NCI-H2081 (cell line): ENCODE measurements around the gene TACR2.

ENCODE experiments used
- DNase-seq, 2 experiments: peaks; one replicate each; lab custom pipeline; 2025; lab: John Stamatoyannopoulos, UW

TACR2 gene

GRCh38 chr10:69403066-69403465, 13.7 kb downstream of the TACR2 start:
- no peak for DNase-seq

- no peak for DNase-seq
Observed at GRCh38 chr10:69402386-69402785, 14.3 kb downstream of the TACR2 start.

GRCh38 chr10:69401416-69401815, 15.3 kb downstream of the TACR2 start:
- DNase-seq: no peak

GRCh38 chr10:69400936-69401335, 15.8 kb downstream of the TACR2 start:
- DNase-seq: no peak

- no peak for DNase-seq
Observed at GRCh38 chr10:69398466-69398865, 18.3 kb downstream of the TACR2 start.

- no peak for DNase-seq
Observed at GRCh38 chr10:69397972-69398371, 18.7 kb downstream of the TACR2 start.

GRCh38 chr10:69394020-69394419, 22.7 kb downstream of the TACR2 start:
- DNase-seq: no peak

GRCh38 chr10:69392481-69393000, 24.2 kb downstream of the TACR2 start:
- DNase-seq: peak; percentile 90 to 93

- DNase-seq: no peak
Observed at GRCh38 chr10:69391158-69391557, 25.6 kb downstream of the TACR2 start.

- DNase-seq: peak; percentile 12 to 45
Observed at GRCh38 chr10:69389827-69390490, 26.8 kb downstream of the TACR2 start.

- no peak for DNase-seq
Observed at GRCh38 chr10:69388488-69388887, 28.2 kb downstream of the TACR2 start.

GRCh38 chr10:69387500-69387899, 29.2 kb downstream of the TACR2 start:
- DNase-seq: no peak

GRCh38 chr10:69385454-69386350, 31.0 kb downstream of the TACR2 start:
- no peak for DNase-seq

GRCh38 chr10:69384320-69384719, 32.4 kb downstream of the TACR2 start:
- no peak for DNase-seq

- no peak for DNase-seq
Observed at GRCh38 chr10:69383558-69383957, 33.2 kb downstream of the TACR2 start.

GRCh38 chr10:69382382-69383117, 34.2 kb downstream of the TACR2 start:
- no peak for DNase-seq

- no peak for DNase-seq
Observed at GRCh38 chr10:69379800-69380199, 36.9 kb downstream of the TACR2 start.

- no peak for DNase-seq
Observed at GRCh38 chr10:69377933-69378332, 38.8 kb downstream of the TACR2 start.

- DNase-seq: no peak
Observed at GRCh38 chr10:69377191-69377590, 39.5 kb downstream of the TACR2 start.

- DNase-seq: no peak
Observed at GRCh38 chr10:69376662-69377061, 40.1 kb downstream of the TACR2 start.

- DNase-seq: no peak
Observed at GRCh38 chr10:69375307-69376151, 41.2 kb downstream of the TACR2 start.

GRCh38 chr10:69374931-69375306, 41.8 kb downstream of the TACR2 start:
- no peak for DNase-seq
